Esophagus muscularis mucosa (tissue), 3 donors: ENCODE measurements around the gene C17orf107.
"Not testable (repeated sequence)": the region's sequence is repeated elsewhere in the genome, so short reads cannot be mapped to it uniquely, and the experiment has no call there.

Experiments used
- CTCF ChIP-seq, 3 experiments: fragments of 200-600 bp in 2 of 3; fragments of 450-650 bp in 1 of 3; sonication (generic) in 2 of 3; IDR thresholded peaks; one replicate each; pipeline ENCODE4 v1.5.1; 2017 to 2019; ENCODE audit warnings: antibody characterized with exemption in 3 of 3, mild to moderate bottlenecking in 2 of 3, moderate library complexity in 1 of 3
- POLR2A ChIP-seq: fragments of 450-650 bp; IDR thresholded peaks from one replicate; pipeline ENCODE4 v1.6.1; 2017; ENCODE audit warnings: antibody characterized with exemption, moderate library complexity, mild to moderate bottlenecking, low read depth
- POLR2AphosphoS5 ChIP-seq, 2 donors: sonication (generic); formaldehyde crosslinking; IDR thresholded peaks; one replicate each; pipeline ENCODE4 v1.6.1; 2017; ENCODE audit warnings: antibody characterized with exemption in 2 of 2

GRCh38 chr17:4906642-4907041 lies 7.3 kb downstream of the C17orf107 start:
- not testable (repeated sequence) for TF ChIP-seq POLR2A; CTCF (IDR thresholded peaks at IDR 0.05); POLR2AphosphoS5 (IDR thresholded peaks at IDR 0.05)
